ENCODE results near the gene USP49.

GRCh38 chr6:41758641-41759035 is 136.5 kb downstream of the USP49 start:
- TF ChIP-seq CTCF (conservative IDR thresholded peaks at IDR 0.05; ENCODE audit: low read depth, low read length) (no peak), RCOR1 (IDR thresholded peaks at IDR 0.05; ENCODE audit: insufficient replicate concordance, low read length) (no peak), BHLHE40 (IDR thresholded peaks at IDR 0.05; ENCODE audit: low read depth, low read length) (no peak), MAZ (IDR thresholded peaks at IDR 0.05; ENCODE audit: borderline replicate concordance, low read depth, low read length) (no peak), RFX5 (IDR thresholded peaks at IDR 0.05; ENCODE audit: low read depth, low read length) (no peak), POLR2A (IDR thresholded peaks at IDR 0.05; ENCODE audit: low read depth, low read length) (no peak), FOS (IDR thresholded peaks at IDR 0.05; ENCODE audit: low read depth, low read length) (no peak), MAFK (IDR thresholded peaks at IDR 0.05; ENCODE audit: low read depth, low read length) (no peak), MXI1 (IDR thresholded peaks at IDR 0.05; ENCODE audit: borderline replicate concordance, low read depth, low read length) (no peak), CHD1 (IDR thresholded peaks at IDR 0.05; ENCODE audit: low read depth, low read length) (no peak), RAD21 (IDR thresholded peaks at IDR 0.05; ENCODE audit: low read length) (no peak), NFE2L2 (IDR thresholded peaks at IDR 0.05; ENCODE audit: low read depth, low read length) (no peak), CEBPB (IDR thresholded peaks at IDR 0.05; ENCODE audit: low read depth, low read length) (no peak)

All from IMR-90 (cell line).